Right forelimb (tissue), 1 donor: Measurements from ENCODE around the gene TBC1D5.

Experiments used
- DNase-seq: peaks from one replicate; pipeline ENCODE4 v3.0.0-alpha.2; 2018

The TBC1D5 gene

GRCh38 chr3:17195856-17196604 lies 546.4 kb downstream of the TBC1D5 start:
- no peak for DNase-seq

- DNase-seq: no peak
Observed at GRCh38 chr3:17195192-17195611, 547.2 kb downstream of the TBC1D5 start.

- no peak for DNase-seq
Observed at GRCh38 chr3:17194116-17194515, 548.3 kb downstream of the TBC1D5 start.

- DNase-seq: no peak
Observed at GRCh38 chr3:17192995-17193394, 549.4 kb downstream of the TBC1D5 start.

- DNase-seq: no peak
Observed at GRCh38 chr3:17190353-17191078, 551.9 kb downstream of the TBC1D5 start.

- no peak for DNase-seq
Observed at GRCh38 chr3:17188378-17188777, 554.1 kb downstream of the TBC1D5 start.

- no peak for DNase-seq
Observed at GRCh38 chr3:17187589-17188184, 554.7 kb downstream of the TBC1D5 start.

- DNase-seq: no peak
Observed at GRCh38 chr3:17183951-17184550, 558.4 kb downstream of the TBC1D5 start.

- DNase-seq: no peak
Observed at GRCh38 chr3:17182166-17182565, 560.3 kb downstream of the TBC1D5 start.

- DNase-seq: no peak
Observed at GRCh38 chr3:17181413-17181907, 561.0 kb downstream of the TBC1D5 start.

- DNase-seq: no peak
Observed at GRCh38 chr3:17179381-17180205, 562.8 kb downstream of the TBC1D5 start.

GRCh38 chr3:17176757-17177156 lies 565.7 kb downstream of the TBC1D5 start:
- DNase-seq: no peak

GRCh38 chr3:17175187-17175807 lies 567.1 kb downstream of the TBC1D5 start:
- no peak for DNase-seq

- DNase-seq: no peak
Observed at GRCh38 chr3:17166369-17166768, 576.1 kb downstream of the TBC1D5 start.

GRCh38 chr3:17162116-17162515 lies 580.3 kb downstream of the TBC1D5 start:
- DNase-seq: no peak

- no peak for DNase-seq
Observed at GRCh38 chr3:17160597-17160996, 581.8 kb downstream of the TBC1D5 start.

GRCh38 chr3:17158941-17159682 lies 583.3 kb downstream of the TBC1D5 start:
- no peak for DNase-seq

GRCh38 chr3:17157713-17158112 lies 584.7 kb downstream of the TBC1D5 start:
- no peak for DNase-seq

- no peak for DNase-seq
Observed at GRCh38 chr3:17156864-17157263, 585.6 kb downstream of the TBC1D5 start.

- no peak for DNase-seq
Observed at GRCh38 chr3:17155951-17156350, 586.5 kb downstream of the TBC1D5 start.

GRCh38 chr3:17154941-17155340 lies 587.5 kb downstream of the TBC1D5 start:
- DNase-seq: no peak
